GM19239 (cell line): ENCODE data around the gene PER1.
A peak's percentile ranks its signal among the peaks of the same experiment; 100 is the strongest.

Source experiments
- DNase-seq: peaks from one replicate; pipeline ENCODE4 v3.0.0; 2011; ENCODE audit warnings: low spot score; ENCODE audit not compliant: insufficient read length
- FAIRE-seq: peaks from 2 replicates; lab custom pipeline; 2011; peaks lifted over from hg19 to GRCh38; lab: Jason Lieb, UNC

The PER1 gene

GRCh38 chr17:8142887-8143580 lies 9.2 kb downstream of the PER1 start:
- DNase-seq (no peak), FAIRE-seq (no peak)

- DNase-seq (no peak), FAIRE-seq (no peak)
These were observed 9.9 kb downstream of the PER1 start for GRCh38 chr17:8142158-8142886.

GRCh38 chr17:8141741-8142140 lies 10.5 kb downstream of the PER1 start:
- DNase-seq (no peak), FAIRE-seq (no peak)

- DNase-seq (no peak), FAIRE-seq (no peak)
These were observed 11.2 kb downstream of the PER1 start for GRCh38 chr17:8141045-8141444.

- DNase-seq (no peak), FAIRE-seq (no peak)
These were observed 11.9 kb downstream of the PER1 start for GRCh38 chr17:8140065-8141029.

GRCh38 chr17:8138672-8139371 lies 13.4 kb downstream of the PER1 start:
- FAIRE-seq (peak; percentile 100), DNase-seq (peak; percentile 86)

GRCh38 chr17:8138374-8138671 lies 13.9 kb downstream of the PER1 start:
- FAIRE-seq (no peak), DNase-seq (no peak)

- DNase-seq (no peak), FAIRE-seq (no peak)
These were observed 14.4 kb downstream of the PER1 start for GRCh38 chr17:8137645-8138373.

- DNase-seq (no peak), FAIRE-seq (no peak)
These were observed 18.3 kb downstream of the PER1 start for GRCh38 chr17:8133941-8134340.

- FAIRE-seq (no peak), DNase-seq (no peak)
These were observed 18.8 kb downstream of the PER1 start for GRCh38 chr17:8133399-8133798.

GRCh38 chr17:8131844-8132441 lies 20.3 kb downstream of the PER1 start:
- no peak for DNase-seq
- peak; percentile 52 for FAIRE-seq

- no peak for DNase-seq
- FAIRE-seq, result no peak
These were observed 23.9 kb downstream of the PER1 start for GRCh38 chr17:8128125-8128784.

- FAIRE-seq (peak; percentile 8), DNase-seq (no peak)
These were observed 25.6 kb downstream of the PER1 start for GRCh38 chr17:8126491-8127066.

GRCh38 chr17:8125947-8126490 lies 26.2 kb downstream of the PER1 start:
- DNase-seq (no peak), FAIRE-seq (peak; percentile 8)

GRCh38 chr17:8125154-8125946 lies 26.9 kb downstream of the PER1 start:
- FAIRE-seq, result peak; percentile 89
- no peak for DNase-seq

GRCh38 chr17:8124350-8125153 lies 27.7 kb downstream of the PER1 start:
- peak; percentile 71 for FAIRE-seq
- no peak for DNase-seq
